Smooth muscle cell of the brain vasculature (primary cell): Measurements from ENCODE around the gene ALCAM.
"Not testable (repeated sequence)": the region's sequence is repeated elsewhere in the genome, so short reads cannot be mapped to it uniquely, and the experiment has no call there.

ENCODE experiments used
- DNase-seq: peaks from one replicate; pipeline ENCODE4 v3.0.0-alpha.2; 2012; ENCODE audit warnings: low read depth, low spot score

Gene ALCAM

DNA sequence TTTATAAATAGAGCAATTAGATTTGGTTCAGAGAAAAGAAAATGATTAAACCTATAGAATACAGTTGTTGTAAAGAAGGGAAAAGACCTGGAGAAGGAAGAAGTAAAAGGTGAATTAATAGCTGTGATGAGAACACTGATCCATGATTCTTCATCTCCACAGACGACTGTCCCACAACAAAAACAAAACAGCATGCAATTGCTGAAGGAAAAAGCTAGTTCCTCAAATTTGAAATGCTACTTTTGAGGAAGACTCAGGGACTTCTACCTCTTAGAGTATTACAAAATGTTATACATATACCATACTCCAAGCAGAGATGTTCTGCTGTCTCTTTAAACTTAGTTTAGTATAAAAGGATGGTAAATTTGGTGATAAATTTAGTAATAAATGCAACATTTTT, 21.5 kb downstream of the ALCAM start:
- DNase-seq: no peak

DNA sequence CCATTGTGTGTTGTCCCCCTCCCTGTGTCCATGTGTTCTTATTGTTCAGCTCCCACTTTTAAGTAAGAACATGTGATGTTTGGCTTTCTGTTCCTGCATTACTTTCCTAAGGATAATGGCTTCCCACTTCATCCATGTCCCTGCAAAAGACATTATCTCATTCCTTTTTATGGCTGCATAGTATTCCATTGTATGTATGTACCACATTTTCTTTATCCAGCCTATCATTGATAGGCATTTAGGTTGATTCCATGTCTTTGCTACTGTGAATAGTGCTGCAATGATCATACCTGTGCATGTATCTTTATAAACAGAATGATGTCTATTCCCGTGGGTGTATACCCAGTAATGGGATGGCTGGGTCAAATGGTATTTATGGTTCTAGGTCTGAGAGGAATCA, 23.1 kb downstream of the ALCAM start:
- DNase-seq: not testable (repeated sequence)

DNA sequence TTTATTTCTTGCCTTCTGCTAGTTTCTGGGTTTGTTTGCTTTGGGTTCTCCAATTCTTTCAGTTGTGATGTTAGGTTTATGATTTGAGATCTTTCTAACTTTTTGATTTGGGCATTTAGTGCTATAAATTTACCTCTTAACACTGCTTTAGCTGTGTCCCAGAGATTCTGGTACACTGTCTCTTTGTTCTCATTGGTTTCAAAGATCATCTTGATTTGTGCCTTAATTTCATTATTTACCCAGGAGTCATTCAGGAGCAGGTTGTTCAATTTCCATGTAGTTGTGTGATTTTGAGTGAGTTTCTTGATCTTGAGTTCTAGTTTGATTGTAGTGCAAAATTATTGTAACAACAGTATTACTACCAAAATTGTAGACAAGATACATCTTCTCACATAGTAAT, 25.9 kb downstream of the ALCAM start:
- DNase-seq: not testable (repeated sequence)

DNA sequence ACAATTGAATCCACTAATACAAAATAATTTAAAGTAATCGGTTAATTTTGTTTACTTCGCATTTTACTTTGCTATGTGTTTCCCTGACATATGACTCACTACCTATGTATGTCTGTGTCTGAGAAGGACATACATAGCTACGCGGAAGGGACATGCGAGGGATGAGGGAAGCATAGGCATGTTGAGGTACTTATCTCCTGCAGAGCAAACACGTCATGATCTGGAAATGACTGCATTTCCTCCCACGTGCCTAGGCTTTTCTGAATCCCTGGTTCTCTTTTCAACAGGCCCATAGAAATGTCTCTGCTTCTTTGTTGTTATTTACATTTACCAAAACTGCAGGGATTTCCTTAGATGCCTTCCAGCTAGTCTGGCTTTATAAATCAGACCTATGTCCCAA, 27.5 kb downstream of the ALCAM start:
- DNase-seq: no peak

DNA sequence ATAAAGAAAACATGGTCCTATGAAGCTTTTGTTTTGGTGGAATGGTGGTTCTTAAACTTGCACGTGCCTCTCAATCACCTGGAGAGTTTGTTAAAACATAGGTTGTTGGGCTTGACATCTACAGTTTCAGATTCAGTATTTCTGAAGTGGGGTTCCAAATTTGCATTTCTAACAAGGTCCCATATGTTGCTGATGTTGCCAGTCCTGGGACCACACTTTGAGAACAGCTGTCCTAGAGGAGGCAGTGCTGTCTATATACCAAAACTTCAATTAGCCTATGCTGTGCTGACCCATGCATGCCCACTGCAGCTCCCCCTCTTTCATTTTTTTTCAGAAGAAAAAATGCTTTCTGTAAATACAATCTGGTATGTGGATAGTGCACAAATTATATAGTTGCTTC, 31.3 kb downstream of the ALCAM start:
- DNase-seq: no peak

DNA sequence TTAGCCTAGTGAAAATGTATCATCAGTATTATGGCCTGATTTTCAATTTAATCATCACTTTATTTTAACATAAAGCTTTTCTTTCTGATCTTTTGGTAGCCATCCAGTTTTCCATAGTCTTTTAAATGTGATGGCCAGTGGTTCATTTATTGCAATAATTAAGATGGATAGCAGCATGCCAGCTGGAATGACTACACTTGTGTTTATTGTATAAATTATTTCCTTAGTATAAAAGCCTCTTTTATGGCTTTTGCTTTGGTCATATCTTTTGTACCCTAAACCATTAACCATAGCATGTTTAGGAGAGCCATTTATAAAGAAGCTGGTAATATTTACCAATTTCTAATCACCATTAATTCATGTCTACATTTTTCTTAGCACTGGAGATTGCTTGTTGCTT, 31.7 kb downstream of the ALCAM start:
- no peak for DNase-seq

DNA sequence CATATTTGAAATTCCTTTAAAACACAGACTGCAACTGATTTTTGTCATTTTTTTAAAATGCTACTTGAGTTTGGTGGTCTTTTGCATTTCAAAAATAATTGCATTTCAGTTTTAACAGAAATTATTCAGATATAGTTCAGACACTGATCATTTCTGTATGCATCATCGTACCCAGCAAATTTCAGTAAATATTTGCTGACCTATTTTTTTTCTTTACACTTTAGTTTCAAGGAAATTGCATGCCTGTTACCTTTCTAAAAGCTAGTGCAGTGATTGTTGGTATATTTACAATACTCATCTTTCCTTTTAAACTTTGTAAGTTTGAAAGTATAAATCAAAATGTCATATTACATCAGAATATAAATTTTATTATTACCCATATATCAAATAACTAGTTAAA, 32.4 kb downstream of the ALCAM start:
- no peak for DNase-seq

DNA sequence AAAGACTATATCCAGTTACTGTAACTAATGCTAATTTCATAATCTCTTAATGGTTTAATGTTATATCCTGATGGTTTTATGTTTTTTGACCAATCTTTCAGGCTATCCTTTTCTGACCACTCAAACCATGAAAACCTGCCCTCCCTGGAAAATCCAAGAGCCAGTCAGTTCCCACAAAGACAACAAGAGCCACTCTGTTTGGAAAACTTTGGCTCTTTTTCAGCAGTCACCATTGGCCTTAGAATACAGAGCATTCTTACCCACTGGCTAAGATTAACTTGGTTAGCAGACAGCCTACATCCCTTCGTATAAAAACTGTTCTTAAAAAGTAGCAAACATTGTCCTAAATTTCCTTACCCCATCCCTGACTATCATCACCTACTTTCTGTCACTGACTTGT, 32.9 kb downstream of the ALCAM start:
- DNase-seq: no peak

DNA sequence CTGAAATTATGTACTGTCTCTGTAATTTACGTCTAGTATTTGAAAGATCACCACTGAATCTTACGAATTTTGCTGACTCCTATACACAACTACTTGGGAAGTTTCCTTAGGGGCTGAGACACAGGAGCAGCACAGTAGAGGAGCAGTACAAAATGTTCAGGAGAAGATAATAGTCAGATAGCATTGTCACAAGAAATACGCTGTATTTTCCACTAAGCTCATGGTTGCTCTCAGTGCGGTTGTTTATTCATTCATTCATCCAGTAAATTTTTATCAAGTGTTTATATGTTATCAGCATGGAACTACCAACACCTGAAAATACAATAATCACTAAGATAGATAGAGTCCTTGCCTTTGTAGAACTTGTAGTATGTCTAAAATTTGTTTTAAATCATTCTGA, 34.5 kb downstream of the ALCAM start:
- no peak for DNase-seq

DNA sequence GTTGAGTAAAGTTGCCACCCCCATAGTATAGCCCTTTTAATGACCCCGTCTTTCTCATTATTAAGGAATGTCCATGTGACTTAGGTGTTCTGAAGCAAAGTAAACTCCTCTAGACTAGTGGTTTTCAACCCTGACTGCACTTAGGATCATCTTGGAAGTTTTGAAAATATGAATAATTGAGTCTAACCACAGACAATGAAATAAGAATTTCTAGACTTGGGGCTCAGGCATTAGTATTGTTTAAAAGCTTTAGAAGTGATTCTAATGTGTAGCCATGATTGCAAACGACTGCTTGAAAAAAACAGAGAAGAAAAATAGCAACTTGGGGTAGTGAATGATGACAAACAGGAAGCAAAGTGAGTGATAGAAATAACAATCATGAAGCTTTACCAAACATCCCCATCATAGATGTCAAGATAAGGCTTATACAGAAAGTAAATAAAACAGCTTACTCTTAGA, 35.0 kb downstream of the ALCAM start:
- DNase-seq: no peak

DNA sequence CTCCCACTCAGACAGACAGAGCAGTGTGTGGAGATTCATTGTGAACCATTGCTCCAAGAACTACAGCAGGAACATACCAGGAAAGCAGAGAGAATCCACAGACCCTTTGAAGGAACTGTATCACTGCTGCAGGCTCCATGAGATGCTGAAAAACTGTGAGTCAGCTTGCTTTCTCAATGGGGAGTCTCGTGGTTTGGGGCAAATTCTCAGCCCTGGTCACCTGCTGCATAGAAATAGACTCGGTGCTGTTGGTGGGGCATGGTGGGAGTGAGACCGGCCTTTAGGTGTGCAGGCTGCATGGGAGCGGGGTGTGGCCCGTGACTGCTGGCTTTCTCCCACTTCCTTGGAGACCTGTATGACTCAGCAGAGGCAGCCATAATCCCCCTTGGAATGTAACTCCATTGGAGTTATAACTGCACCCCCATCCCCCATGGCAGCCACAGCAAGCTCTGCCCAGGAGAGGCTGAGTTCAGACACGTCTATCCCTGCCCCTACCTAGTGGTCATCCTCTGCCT, 35.6 kb downstream of the ALCAM start:
- DNase-seq: no peak

DNA sequence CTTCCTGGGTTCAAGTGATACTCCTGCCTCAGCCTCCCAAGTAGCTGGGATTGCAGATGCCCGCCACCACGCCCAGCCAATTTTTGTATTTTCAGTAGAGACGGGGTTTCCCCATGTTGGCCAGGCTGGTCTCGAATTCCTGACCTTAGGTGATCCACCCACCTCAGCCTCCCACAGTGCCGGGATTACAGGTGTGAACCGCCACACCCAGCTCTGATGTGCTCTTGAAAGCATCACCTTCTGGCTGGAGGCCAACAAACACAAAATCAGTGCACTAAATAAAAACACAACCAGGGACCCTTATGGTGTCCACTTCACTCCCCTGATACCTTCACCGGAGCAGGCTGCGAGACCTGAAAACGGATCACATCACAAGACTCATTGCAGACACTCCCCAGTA, 36.3 kb downstream of the ALCAM start:
- not testable (repeated sequence) for DNase-seq

DNA sequence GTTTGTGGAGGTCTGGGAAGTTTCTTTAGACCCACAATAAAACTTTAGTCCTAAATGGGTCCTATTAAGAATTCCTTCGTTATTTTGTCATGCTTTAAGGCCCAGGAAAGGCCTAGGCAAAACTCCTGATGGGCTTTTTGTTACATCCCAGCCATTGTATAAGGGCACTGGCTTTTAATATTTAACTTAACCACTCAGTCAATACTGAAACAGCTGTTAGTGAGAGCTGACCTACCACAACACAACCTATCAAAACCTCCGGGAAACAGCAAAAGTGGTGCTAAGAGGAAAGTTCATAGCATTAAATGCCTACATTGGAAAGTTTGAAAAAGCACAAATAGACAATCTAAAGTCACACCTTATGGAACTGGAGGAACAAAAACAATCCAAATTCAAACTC, 39.6 kb downstream of the ALCAM start:
- DNase-seq: no peak

DNA sequence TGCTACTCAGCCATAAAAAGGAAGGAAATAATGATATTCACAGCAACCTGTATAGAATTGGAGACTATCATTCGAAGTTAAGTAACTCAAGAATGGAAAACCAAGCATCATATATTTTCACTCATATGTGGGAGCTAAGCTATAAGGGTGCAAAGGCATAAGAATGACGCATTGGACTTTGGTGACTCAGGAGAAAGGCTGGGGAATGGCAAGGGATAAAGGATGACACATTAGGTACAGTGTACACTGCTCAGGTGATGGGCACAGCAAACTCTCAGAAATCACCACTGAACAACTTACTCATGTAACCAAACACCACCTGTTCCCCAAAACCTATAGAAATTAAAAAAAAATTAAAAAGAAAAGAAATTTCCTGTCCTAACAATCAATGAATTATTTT, 42.7 kb downstream of the ALCAM start:
- DNase-seq: no peak

DNA sequence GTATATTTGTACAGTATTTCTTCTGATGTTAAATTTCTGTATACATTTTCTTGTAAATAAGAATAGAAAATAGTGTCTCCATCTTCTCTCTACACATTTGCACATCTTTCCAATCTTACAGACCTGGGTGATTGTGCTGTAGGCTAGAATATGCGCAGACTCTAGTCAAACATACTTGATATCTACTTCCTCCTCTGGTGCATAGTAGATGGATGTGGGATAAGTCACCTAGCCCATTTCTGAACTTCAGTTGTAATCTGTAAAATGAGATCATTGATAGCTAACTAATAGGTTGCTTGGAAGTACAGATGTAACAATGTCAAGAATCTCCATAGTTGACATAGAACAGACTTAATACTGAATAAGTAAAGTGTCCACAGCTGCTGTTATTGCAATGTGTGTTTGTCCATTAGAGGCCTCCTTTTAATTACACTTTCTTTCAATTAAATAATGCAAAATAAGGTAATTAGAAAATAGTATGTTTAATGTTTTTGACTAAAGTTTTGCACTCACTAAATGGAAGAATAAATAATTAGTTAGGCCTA, 46.7 kb downstream of the ALCAM start:
- DNase-seq: no peak

DNA sequence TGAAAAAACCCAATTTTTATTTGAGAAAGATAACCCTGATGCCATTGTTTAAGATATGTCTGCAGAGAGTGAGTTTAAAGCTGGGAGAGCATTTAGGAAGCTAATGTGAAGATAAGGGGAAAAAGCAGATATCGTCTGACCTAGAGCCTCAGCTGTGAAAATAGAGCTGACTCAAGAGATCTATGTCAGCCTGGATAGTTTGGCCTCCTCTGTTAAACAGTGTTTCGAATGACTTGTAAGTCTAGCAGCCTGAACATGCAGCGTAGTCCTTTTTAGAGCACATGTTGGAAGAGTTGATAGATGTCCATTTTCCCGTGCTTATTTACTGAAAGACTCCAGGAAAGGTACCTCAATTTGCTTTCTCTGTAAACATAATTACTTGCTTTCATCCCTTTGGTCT, 48.1 kb downstream of the ALCAM start:
- DNase-seq: no peak

DNA sequence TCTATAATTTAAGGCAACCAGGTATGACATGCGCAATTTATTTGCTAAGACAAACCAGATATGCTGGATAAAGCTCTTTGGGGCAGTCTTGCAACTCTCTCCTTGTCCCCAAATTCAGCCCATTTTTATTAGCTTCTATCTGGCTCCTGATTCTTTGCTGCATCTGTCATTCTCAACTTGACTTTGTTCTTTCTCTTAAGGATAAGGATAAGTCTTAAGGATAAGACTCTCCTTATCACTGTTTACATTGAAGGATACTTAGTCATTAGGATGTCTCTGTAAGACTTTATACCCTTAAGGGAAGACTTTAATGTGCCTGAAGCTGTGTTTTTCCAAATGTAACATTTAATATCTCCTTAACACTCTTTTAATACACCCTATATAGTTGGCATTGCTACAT, 49.2 kb downstream of the ALCAM start:
- no peak for DNase-seq

DNA sequence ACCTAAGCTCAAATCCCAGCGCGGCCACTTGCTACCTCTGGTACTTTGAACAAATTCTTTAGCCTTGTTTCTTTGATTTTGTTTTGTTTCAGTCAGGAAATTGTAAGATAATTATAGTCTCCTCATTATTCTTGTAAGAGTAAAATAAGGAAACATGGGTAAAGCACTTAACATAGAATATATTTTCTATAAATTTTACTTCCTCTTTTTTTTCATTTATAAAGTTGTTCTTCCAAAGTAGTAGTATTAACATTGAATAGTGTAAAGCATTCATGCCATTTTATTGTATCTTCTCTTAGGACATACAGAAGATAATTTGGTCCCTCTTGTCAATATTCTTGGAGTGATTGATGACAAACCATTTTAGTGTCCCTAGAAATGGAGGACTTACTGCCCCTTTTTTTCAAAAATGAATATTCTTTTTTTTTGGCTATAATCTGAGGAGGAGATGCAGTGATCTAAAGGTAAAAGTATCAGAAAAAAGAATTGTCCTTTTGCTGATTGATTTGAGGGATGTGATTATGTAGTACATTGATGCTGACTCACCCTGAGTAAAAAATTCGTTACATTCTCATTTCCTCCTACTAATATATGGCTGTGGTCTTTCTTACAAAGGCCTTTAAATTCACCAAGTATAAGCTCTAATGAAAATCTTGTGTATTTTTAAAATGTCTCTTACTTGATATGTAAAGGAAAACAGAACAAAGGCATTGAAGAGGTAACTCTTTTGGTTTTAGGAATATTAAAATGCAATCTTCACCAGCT, 51.0 kb downstream of the ALCAM start:
- DNase-seq: no peak

DNA sequence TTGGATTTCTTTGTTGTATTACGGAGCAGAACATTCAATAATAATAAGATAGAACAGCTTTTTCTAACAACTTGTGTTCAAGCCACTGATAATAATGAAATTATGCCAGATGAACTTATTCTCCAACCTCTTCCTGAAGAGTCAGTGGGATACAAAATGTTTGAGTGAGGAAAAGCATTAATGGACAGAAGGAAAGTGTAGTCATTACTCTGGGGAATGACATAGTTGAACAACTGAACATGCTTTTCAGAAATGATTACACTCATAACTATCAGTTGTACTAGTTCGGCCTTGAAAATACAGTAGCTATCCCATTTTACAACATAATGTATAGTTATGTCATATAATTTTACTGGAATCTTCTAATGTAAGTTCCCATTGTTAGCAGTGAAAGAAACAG, 55.9 kb downstream of the ALCAM start:
- no peak for DNase-seq

DNA sequence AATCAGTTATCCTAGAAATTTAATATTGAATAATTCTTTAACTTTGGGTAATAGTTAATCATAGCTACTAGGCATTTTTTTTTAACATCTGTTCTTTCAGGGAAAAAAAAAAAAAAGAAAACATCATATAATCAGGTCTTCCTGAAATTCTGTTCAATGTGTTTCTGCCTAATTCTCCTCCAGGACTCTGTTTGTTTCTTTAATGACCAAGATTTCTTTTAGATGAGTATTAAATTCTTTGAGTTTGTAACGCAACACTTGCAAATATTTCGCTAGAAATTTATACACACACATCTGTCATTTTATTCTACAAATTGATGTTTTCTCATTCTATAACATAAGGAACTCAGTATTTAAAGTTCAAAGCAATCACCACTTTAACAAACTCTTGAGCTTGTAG, 56.7 kb downstream of the ALCAM start:
- DNase-seq: no peak

DNA sequence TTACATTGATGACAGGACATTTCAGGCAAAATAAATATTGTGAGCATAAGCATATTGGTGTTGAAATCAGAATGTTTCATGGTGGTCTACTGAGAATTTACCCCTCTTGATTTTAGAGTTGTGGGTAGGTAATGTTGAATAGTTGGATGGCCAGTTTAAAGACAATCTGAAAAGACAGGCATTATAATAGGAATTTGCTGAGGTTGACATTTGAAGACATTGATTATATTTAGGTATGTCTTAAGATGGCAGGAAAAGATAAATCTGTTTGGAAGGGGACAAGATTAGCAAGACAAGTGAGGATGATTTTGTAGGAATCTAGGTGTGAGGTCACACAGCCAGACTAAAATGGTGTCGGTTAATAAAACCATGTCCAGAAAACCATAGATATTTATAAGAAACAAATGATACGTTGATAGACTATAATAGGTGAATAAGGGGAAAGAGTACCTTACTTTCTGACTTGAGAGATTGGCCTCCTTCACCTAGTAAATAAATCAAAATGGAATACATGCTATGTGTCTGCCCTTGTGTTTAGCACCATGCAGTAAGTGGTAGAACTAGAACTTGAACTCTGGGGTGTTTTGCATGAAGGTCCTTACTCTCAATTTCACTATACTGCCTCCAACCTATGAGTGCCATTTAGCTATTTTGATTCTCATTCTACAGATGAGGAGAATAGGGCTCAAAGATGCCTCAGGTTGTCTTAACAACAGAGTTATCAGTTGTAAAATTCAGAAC, 57.9 kb downstream of the ALCAM start:
- no peak for DNase-seq

DNA sequence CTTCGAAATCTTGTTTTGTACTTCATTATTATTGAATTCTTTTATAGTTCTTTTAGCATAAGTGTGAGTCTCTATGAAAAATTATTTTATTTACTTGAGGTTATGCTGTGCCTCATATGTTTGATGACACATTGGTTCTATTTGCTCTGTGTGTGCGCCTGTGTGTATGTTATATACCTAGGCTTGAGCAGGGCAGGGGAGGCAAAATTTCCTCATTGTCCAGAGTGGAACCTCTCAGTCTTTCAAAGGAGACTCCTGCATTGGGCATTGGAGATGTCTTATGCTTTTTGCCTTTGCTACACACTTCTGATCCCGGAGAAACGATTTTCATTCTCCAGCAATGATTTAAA, 58.4 kb downstream of the ALCAM start:
- no peak for DNase-seq

DNA sequence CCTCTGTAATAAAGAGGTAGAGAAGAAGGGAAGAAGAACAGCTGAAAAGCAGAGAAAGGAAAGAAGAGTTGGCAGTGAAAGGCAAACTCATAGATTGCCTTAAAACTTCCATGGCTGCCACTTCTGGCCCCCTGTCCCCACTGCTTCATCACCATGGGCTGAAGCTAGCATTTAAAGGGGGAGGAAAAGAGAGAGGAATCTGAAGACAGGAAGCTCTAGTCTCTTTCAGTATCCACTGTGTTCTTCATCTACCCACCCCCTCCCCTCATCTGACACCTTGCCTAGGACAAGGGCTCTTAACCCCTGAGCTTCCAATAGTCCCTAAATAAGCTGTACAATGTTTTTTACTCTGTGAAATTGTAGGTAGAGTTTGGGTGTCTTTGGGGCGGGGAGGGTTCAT, 60.6 kb downstream of the ALCAM start:
- no peak for DNase-seq
